ENCODE data around the gene ATP13A4. TPM values are rescaled to one million over a fixed set of nuclear protein-coding genes. Genes with fewer than 3 reads are reported as not detected.

Gene ATP13A4, protein sequence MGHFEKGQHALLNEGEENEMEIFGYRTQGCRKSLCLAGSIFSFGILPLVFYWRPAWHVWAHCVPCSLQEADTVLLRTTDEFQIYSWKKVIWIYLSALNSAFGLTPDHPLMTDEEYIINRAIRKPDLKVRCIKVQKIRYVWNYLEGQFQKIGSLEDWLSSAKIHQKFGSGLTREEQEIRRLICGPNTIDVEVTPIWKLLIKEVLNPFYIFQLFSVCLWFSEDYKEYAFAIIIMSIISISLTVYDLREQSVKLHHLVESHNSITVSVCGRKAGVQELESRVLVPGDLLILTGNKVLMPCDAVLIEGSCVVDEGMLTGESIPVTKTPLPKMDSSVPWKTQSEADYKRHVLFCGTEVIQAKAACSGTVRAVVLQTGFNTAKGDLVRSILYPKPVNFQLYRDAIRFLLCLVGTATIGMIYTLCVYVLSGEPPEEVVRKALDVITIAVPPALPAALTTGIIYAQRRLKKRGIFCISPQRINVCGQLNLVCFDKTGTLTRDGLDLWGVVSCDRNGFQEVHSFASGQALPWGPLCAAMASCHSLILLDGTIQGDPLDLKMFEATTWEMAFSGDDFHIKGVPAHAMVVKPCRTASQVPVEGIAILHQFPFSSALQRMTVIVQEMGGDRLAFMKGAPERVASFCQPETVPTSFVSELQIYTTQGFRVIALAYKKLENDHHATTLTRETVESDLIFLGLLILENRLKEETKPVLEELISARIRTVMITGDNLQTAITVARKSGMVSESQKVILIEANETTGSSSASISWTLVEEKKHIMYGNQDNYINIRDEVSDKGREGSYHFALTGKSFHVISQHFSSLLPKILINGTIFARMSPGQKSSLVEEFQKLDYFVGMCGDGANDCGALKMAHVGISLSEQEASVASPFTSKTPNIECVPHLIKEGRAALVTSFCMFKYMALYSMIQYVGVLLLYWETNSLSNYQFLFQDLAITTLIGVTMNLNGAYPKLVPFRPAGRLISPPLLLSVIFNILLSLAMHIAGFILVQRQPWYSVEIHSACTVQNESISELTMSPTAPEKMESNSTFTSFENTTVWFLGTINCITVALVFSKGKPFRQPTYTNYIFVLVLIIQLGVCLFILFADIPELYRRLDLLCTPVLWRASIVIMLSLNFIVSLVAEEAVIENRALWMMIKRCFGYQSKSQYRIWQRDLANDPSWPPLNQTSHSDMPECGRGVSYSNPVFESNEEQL
- total RNA-seq (2012; rRNA removed) (under 0.01 TPM in 1 of 2 replicates, not detected in the other), polyA plus RNA-seq (2012; rRNA removed) (0.03 TPM in 1 of 2 replicates, not detected in the other), Bru-seq, nascent RNA (percentile 13 among the genes with signal in this experiment), BruChase-seq, experiment 1, labeled RNA remaining after a 6-hour chase (percentile 14 among the genes with signal in this experiment), BruChase-seq, experiment 2, labeled RNA remaining after a 2-hour chase (percentile 14 among the genes with signal in this experiment)
- polyA plus RNA-seq (2012; cell fraction: cytosol; rRNA removed): 0.01 TPM in 1 of 2 replicates, not detected in the other
- polyA plus RNA-seq (2012; cell fraction: nucleus; rRNA removed; ENCODE audit: low replicate concordance): 0.01 and 0.07 TPM in 2 replicates
- long read RNA-seq: 0 reads

- no peak within 1 kb of the TSS for H4K5ac ChIP-seq (ENCODE audit: low read depth, low read length)
- H4K91ac ChIP-seq (ENCODE audit: insufficient read depth, low read depth, low read length): no peak within 1 kb of the TSS
- H3K9ac ChIP-seq (ENCODE audit: low read depth, low read length): no peak within 1 kb of the TSS
- WGBS, 2 experiments (ENCODE audit: extremely low coverage in 2 of 2, insufficient read length in 1 of 2): 31% methylated on average over 4 of the region's 9 CpGs; no CpG with 5 or more reads in 1 of the 2 experiments
- no peak within 1 kb of the TSS for H3K23ac ChIP-seq (ENCODE audit: low read depth, low read length)
- H2BK120ac ChIP-seq (ENCODE audit: low read depth, low read length): no peak within 1 kb of the TSS
- no peak within 1 kb of the TSS for H3K27ac ChIP-seq (ENCODE audit: insufficient read depth, low read length)
- H2AFZ ChIP-seq (replicated peaks; ENCODE audit: low read length, poor library complexity): no peak within 1 kb of the TSS
- H3K36me3 ChIP-seq (ENCODE audit: control insufficient read depth, insufficient read depth, low read length): no peaks in the 10 kb centered on the region
- H3K4me3 ChIP-seq (ENCODE audit: insufficient read depth, low read depth, low read length): no peak within 1 kb of the TSS
- POLR2A ChIA-PET (ENCODE audit: unreplicated experiment): no interaction called here
- H4K20me1 ChIP-seq (ENCODE audit: insufficient read depth, low read length): no peaks in the 10 kb centered on the region
- no peak within 1 kb of the TSS for H2AK9ac ChIP-seq (replicated peaks; ENCODE audit: low read depth, low read length, poor library complexity)
- no peak within 1 kb of the TSS for H3K4me2 ChIP-seq (ENCODE audit: low read depth, low read length)
- H3K79me1 ChIP-seq (ENCODE audit: low read depth in 1 of 2, low read length in 2 of 2): no peaks in the 10 kb centered on the region
- CTCF ChIA-PET: no interaction called here
- TF ChIP-seq, protein P1, sequence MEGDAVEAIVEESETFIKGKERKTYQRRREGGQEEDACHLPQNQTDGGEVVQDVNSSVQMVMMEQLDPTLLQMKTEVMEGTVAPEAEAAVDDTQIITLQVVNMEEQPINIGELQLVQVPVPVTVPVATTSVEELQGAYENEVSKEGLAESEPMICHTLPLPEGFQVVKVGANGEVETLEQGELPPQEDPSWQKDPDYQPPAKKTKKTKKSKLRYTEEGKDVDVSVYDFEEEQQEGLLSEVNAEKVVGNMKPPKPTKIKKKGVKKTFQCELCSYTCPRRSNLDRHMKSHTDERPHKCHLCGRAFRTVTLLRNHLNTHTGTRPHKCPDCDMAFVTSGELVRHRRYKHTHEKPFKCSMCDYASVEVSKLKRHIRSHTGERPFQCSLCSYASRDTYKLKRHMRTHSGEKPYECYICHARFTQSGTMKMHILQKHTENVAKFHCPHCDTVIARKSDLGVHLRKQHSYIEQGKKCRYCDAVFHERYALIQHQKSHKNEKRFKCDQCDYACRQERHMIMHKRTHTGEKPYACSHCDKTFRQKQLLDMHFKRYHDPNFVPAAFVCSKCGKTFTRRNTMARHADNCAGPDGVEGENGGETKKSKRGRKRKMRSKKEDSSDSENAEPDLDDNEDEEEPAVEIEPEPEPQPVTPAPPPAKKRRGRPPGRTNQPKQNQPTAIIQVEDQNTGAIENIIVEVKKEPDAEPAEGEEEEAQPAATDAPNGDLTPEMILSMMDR (conservative IDR thresholded peaks at IDR 0.05; ENCODE audit: low read depth, low read length): no peak
- TF ChIP-seq RAD21 (IDR thresholded peaks at IDR 0.05; ENCODE audit: low read length) (no peak), FOS (IDR thresholded peaks at IDR 0.05; ENCODE audit: low read depth, low read length) (no peak), CEBPB (IDR thresholded peaks at IDR 0.05; ENCODE audit: low read depth, low read length) (no peak), BHLHE40 (IDR thresholded peaks at IDR 0.05; ENCODE audit: low read depth, low read length) (no peak)
- no TSS peak for BruUV-seq (replicated peaks)
- H3K14ac ChIP-seq (replicated peaks; ENCODE audit: low read depth, low read length): no peak within 1 kb of the TSS
- no peak for DNase-seq
- H3K56ac ChIP-seq (ENCODE audit: extremely low read depth, insufficient read depth, low read length): no peak within 1 kb of the TSS
- H2BK15ac ChIP-seq (ENCODE audit: low read depth, low read length): no peak within 1 kb of the TSS
- H2AK5ac ChIP-seq (ENCODE audit: low read depth, low read length): no peak within 1 kb of the TSS
- no peaks in the 10 kb centered on the region for H3K4me1 ChIP-seq (ENCODE audit: control insufficient read depth, insufficient read depth, low read length)
- in situ Hi-C loops (cut with MboI; ENCODE audit: low sequenced_read_pairs) (no loop called here), dilution Hi-C loops (cut with HindIII; ENCODE audit: low sequenced_read_pairs, unreplicated experiment) (no loop called here), intact Hi-C loops (cut with micrococcal nuclease) (no loop called here)
- H3K4ac ChIP-seq (ENCODE audit: low read depth, low read length): no peak within 1 kb of the TSS
- H3K27me3 ChIP-seq (ENCODE audit: control insufficient read depth, insufficient read depth, low read length): peaks cover 2% of the 10 kb centered on the region; the same call in 1 of the 2 replicates
- no peak within 1 kb of the TSS for H2BK5ac ChIP-seq (ENCODE audit: low read depth, low read length, poor library complexity, severe bottlenecking)
- ATAC-seq (ENCODE audit: low read depth): no peak
- H3K18ac ChIP-seq (ENCODE audit: low read depth, low read length): no peak within 1 kb of the TSS
- H3K9me1 ChIP-seq (ENCODE audit: insufficient read depth, low read length): no peaks in the 10 kb centered on the region; the same call in 1 of the 2 replicates
- no peak within 1 kb of the TSS for H4K8ac ChIP-seq (ENCODE audit: low read depth in 2 of 2, low read length in 2 of 2)
- H2BK20ac ChIP-seq (ENCODE audit: low read depth, low read length): no peak within 1 kb of the TSS
- H3K9me3 ChIP-seq (ENCODE audit: control insufficient read depth, insufficient read depth, low read length): no peaks in the 10 kb centered on the region
These were observed at the start of gene ATP13A4 for GRCh38 chr3:193554811-193555210. Gene ATP13A4 (minus strand): TSS chr3:193554895. CDS start chr3:193554799, 96 bp downstream.

Measured in IMR-90 (cell line).